ENCODE measurements around the gene RABGAP1. TPM values are rescaled to one million over a fixed set of nuclear protein-coding genes. Genes with fewer than 3 reads are reported as not detected.

Gene RABGAP1
- total RNA-seq, 4 donors from 2014 or later = 66.1 to 83.1 (median 73.4) TPM

GRCh38 chr9:122912671-122912963 is 28.2 kb upstream of the RABGAP1 start:
- H3K36me3 ChIP-seq = peaks cover 0 to 21% (median 0%) of the 10 kb centered on the region in 3 donors
- WGBS, 2 donors = 3 to 4% methylated on average over 9 of the region's 9 CpGs
- peak overlapping the region in 3 of 4 donors; percentile 79 to 87 (median 79) for H3K27ac ChIP-seq
- no peak for DNase-seq (ENCODE audit: low spot score in 2 of 2)
- no peak for TF ChIP-seq EP300 (IDR thresholded peaks at IDR 0.05)
- TF ChIP-seq POLR2A (IDR thresholded peaks at IDR 0.05) = no peak
- no peak for TF ChIP-seq CTCF (IDR thresholded peaks at IDR 0.05)
- no peaks in the 10 kb centered on the region for H3K27me3 ChIP-seq
- peaks cover 0 to 19% (median 7%) of the 10 kb centered on the region in 4 donors for H3K4me1 ChIP-seq
- H3K9me3 ChIP-seq = no peaks in the 10 kb centered on the region
- peak overlapping the region; percentile 58 to 91 (median 64) for H3K4me3 ChIP-seq

GRCh38 chr9:122912964-122913673 is 27.7 kb upstream of the RABGAP1 start, which contains the start of gene ZBTB6:
TSS of gene ZBTB6 (minus strand) at chr9:122913323. CDS start at chr9:122912072, 1,251 bp downstream.
- no peaks in the 10 kb centered on the region for H3K27me3 ChIP-seq
- peak; percentile 20 to 57 for DNase-seq (ENCODE audit: low spot score in 2 of 2)
- no peak for TF ChIP-seq CTCF (IDR thresholded peaks at IDR 0.05)
- TF ChIP-seq POLR2A (IDR thresholded peaks at IDR 0.05) = peak in 1 of 2 donors; percentile 20
- peak; percentile 64 to 69 for TF ChIP-seq EP300 (IDR thresholded peaks at IDR 0.05)
- peak within 1 kb of the TSS; percentile 54 to 87 (median 79) for H3K27ac ChIP-seq
- no peaks in the 10 kb centered on the region for H3K9me3 ChIP-seq
- 1 to 2% methylated on average over 34 of the region's 35 CpGs for WGBS, 2 donors
- peaks cover 0 to 23% (median 0%) of the 10 kb centered on the region in 3 donors for H3K36me3 ChIP-seq
- H3K4me3 ChIP-seq = peak within 1 kb of the TSS; percentile 58 to 91 (median 64)
- H3K4me1 ChIP-seq = peaks cover 0 to 19% (median 7%) of the 10 kb centered on the region in 4 donors

GRCh38 chr9:122918310-122918709 is 22.5 kb upstream of the RABGAP1 start:
- Histone ChIP-seq H3K9me3 (no peaks in the 10 kb centered on the region), H3K36me3 (peaks cover 0 to 34% (median 9%) of the 10 kb centered on the region in 3 donors)
- 93% methylated on average over 2 of the region's 2 CpGs for WGBS, 2 donors

GRCh38 chr9:122922713-122923112 is 18.1 kb upstream of the RABGAP1 start:
- H3K4me1 ChIP-seq = no peaks in the 10 kb centered on the region
- H3K36me3 ChIP-seq = peaks cover 0 to 31% (median 9%) of the 10 kb centered on the region in 3 donors
- H3K4me3 ChIP-seq = no peak overlapping the region
- no peak overlapping the region for H3K27ac ChIP-seq
- no peaks in the 10 kb centered on the region for H3K9me3 ChIP-seq
- no peak for DNase-seq (ENCODE audit: low spot score in 2 of 2)
- TF ChIP-seq EP300 (IDR thresholded peaks at IDR 0.05) = no peak
- TF ChIP-seq CTCF (IDR thresholded peaks at IDR 0.05) = no peak
- TF ChIP-seq POLR2A (IDR thresholded peaks at IDR 0.05) = no peak
- no peaks in the 10 kb centered on the region for H3K27me3 ChIP-seq
- 84 to 89% methylated on average over 8 of the region's 8 CpGs for WGBS, 2 donors

More at GRCh38 chr9:122918310-122918709, 22.5 kb upstream of the RABGAP1 start:
- no peak overlapping the region for H3K4me3 ChIP-seq
- DNase-seq (ENCODE audit: low spot score in 2 of 2) = no peak
- H3K4me1 ChIP-seq = peaks cover 0 to 7% (median 3%) of the 10 kb centered on the region in 4 donors
- H3K27me3 ChIP-seq = no peaks in the 10 kb centered on the region
- TF ChIP-seq CTCF (IDR thresholded peaks at IDR 0.05) (no peak), POLR2A (IDR thresholded peaks at IDR 0.05) (no peak), EP300 (IDR thresholded peaks at IDR 0.05) (no peak)
- H3K27ac ChIP-seq = no peak overlapping the region

- 92 to 94% methylated on average over 3 of the region's 3 CpGs for WGBS, 2 donors
- Histone ChIP-seq H3K4me1 (no peaks in the 10 kb centered on the region), H3K4me3 (no peak overlapping the region), H3K9me3 (no peaks in the 10 kb centered on the region), H3K27ac (no peak overlapping the region), H3K36me3 (peaks cover 0 to 22% (median 2%) of the 10 kb centered on the region in 3 donors), H3K27me3 (no peaks in the 10 kb centered on the region)
- DNase-seq (ENCODE audit: low spot score in 2 of 2) = no peak
- TF ChIP-seq POLR2A (IDR thresholded peaks at IDR 0.05) (no peak), EP300 (IDR thresholded peaks at IDR 0.05) (no peak), CTCF (IDR thresholded peaks at IDR 0.05) (no peak)
Measured at GRCh38 chr9:122923947-122924346, 16.9 kb upstream of the RABGAP1 start.

All from tibial nerve (tissue), 4 donors.